ENCODE results near the gene ARHGAP26.

Gene ARHGAP26

GRCh38 chr5:143263272-143263810, 493.2 kb downstream of the ARHGAP26 start:
- Histone ChIP-seq H3K4me1 (no peaks in the 10 kb centered on the region), H3K36me3 (no peaks in the 10 kb centered on the region), H3K27me3 (no peaks in the 10 kb centered on the region), H3K27ac (no peak overlapping the region), H3K4me3 (no peak overlapping the region), H3K9me3 (peaks cover 0 to 3% (median 0%) of the 10 kb centered on the region in 3 donors)
- TF ChIP-seq, protein P1, sequence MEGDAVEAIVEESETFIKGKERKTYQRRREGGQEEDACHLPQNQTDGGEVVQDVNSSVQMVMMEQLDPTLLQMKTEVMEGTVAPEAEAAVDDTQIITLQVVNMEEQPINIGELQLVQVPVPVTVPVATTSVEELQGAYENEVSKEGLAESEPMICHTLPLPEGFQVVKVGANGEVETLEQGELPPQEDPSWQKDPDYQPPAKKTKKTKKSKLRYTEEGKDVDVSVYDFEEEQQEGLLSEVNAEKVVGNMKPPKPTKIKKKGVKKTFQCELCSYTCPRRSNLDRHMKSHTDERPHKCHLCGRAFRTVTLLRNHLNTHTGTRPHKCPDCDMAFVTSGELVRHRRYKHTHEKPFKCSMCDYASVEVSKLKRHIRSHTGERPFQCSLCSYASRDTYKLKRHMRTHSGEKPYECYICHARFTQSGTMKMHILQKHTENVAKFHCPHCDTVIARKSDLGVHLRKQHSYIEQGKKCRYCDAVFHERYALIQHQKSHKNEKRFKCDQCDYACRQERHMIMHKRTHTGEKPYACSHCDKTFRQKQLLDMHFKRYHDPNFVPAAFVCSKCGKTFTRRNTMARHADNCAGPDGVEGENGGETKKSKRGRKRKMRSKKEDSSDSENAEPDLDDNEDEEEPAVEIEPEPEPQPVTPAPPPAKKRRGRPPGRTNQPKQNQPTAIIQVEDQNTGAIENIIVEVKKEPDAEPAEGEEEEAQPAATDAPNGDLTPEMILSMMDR (IDR thresholded peaks at IDR 0.05): no peak
- DNase-seq: no peak
- intact Hi-C loops (cut with DNase I; ENCODE audit: low total_unique reads): no loop called here

GRCh38 chr5:143265995-143266394, 495.8 kb downstream of the ARHGAP26 start:
- Histone ChIP-seq H3K4me1 (no peaks in the 10 kb centered on the region), H3K36me3 (no peaks in the 10 kb centered on the region), H3K27me3 (no peaks in the 10 kb centered on the region), H3K9me3 (peaks cover 0 to 3% (median 0%) of the 10 kb centered on the region in 3 donors), H3K27ac (no peak overlapping the region), H3K4me3 (no peak overlapping the region)
- intact Hi-C loops (cut with DNase I; ENCODE audit: low total_unique reads): no loop called here
- TF ChIP-seq, protein P1 (IDR thresholded peaks at IDR 0.05): no peak
- DNase-seq: no peak

- no peak for DNase-seq
- intact Hi-C loops (cut with DNase I; ENCODE audit: low total_unique reads): no loop called here
- H3K27ac ChIP-seq: no peak overlapping the region
- no peaks in the 10 kb centered on the region for H3K36me3 ChIP-seq
- TF ChIP-seq, protein P1 (IDR thresholded peaks at IDR 0.05): no peak
- no peaks in the 10 kb centered on the region for H3K27me3 ChIP-seq
- peaks cover 0 to 3% (median 0%) of the 10 kb centered on the region in 3 donors for H3K9me3 ChIP-seq
- no peak overlapping the region for H3K4me3 ChIP-seq
- no peaks in the 10 kb centered on the region for H3K4me1 ChIP-seq
Observed at GRCh38 chr5:143267186-143267585, 497.0 kb downstream of the ARHGAP26 start.

- Histone ChIP-seq H3K9me3 (peaks cover 0 to 3% (median 0%) of the 10 kb centered on the region in 3 donors), H3K27me3 (no peaks in the 10 kb centered on the region), H3K27ac (no peak overlapping the region), H3K36me3 (no peaks in the 10 kb centered on the region), H3K4me1 (no peaks in the 10 kb centered on the region), H3K4me3 (no peak overlapping the region)
- TF ChIP-seq, protein P1 (IDR thresholded peaks at IDR 0.05): no peak
- intact Hi-C loops (cut with DNase I; ENCODE audit: low total_unique reads): no loop called here
- DNase-seq: no peak
Observed at GRCh38 chr5:143268388-143268787, 498.2 kb downstream of the ARHGAP26 start.

GRCh38 chr5:143271431-143271830, 501.3 kb downstream of the ARHGAP26 start:
- DNase-seq: no peak
- Histone ChIP-seq H3K27me3 (no peaks in the 10 kb centered on the region), H3K9me3 (no peaks in the 10 kb centered on the region), H3K27ac (no peak overlapping the region), H3K4me1 (no peaks in the 10 kb centered on the region), H3K4me3 (no peak overlapping the region), H3K36me3 (no peaks in the 10 kb centered on the region)
- TF ChIP-seq, protein P1 (IDR thresholded peaks at IDR 0.05): no peak
- intact Hi-C loops (cut with DNase I; ENCODE audit: low total_unique reads): no loop called here

- Histone ChIP-seq H3K4me1 (no peaks in the 10 kb centered on the region), H3K27me3 (no peaks in the 10 kb centered on the region), H3K9me3 (no peaks in the 10 kb centered on the region), H3K27ac (no peak overlapping the region), H3K36me3 (peaks cover 0 to 15% (median 0%) of the 10 kb centered on the region in 3 donors), H3K4me3 (no peak overlapping the region)
- no peak for DNase-seq
- TF ChIP-seq, protein P1 (IDR thresholded peaks at IDR 0.05): no peak
- intact Hi-C loops (cut with DNase I; ENCODE audit: low total_unique reads): no loop called here
Observed at GRCh38 chr5:143274952-143275351, 504.8 kb downstream of the ARHGAP26 start.
